Activated naive CD8-positive, alpha-beta T cell (primary cell): ENCODE measurements around the gene HDAC8.

Source experiments
- H3K27ac Mint-ChIP-seq: one replicate; pipeline ENCODE4 v1.8.0; 2021; ENCODE audit warnings: mixed read lengths
- H3K27me3 Mint-ChIP-seq: one replicate; pipeline ENCODE4 v1.8.0; 2021; ENCODE audit warnings: mixed read lengths
- H3K36me3 Mint-ChIP-seq: one replicate; pipeline ENCODE4 v1.8.0; 2021; ENCODE audit warnings: mixed read lengths
- H3K4me1 Mint-ChIP-seq: one replicate; pipeline ENCODE4 v1.8.0; 2021; ENCODE audit warnings: low read depth, mixed read lengths
- H3K4me3 Mint-ChIP-seq: one replicate; pipeline ENCODE4 v1.8.0; 2021; ENCODE audit warnings: mild to moderate bottlenecking, mixed read lengths
- H3K9me3 Mint-ChIP-seq: one replicate; pipeline ENCODE4 v1.8.0; 2021; ENCODE audit warnings: low read depth, mixed read lengths

HDAC8 gene

DNA sequence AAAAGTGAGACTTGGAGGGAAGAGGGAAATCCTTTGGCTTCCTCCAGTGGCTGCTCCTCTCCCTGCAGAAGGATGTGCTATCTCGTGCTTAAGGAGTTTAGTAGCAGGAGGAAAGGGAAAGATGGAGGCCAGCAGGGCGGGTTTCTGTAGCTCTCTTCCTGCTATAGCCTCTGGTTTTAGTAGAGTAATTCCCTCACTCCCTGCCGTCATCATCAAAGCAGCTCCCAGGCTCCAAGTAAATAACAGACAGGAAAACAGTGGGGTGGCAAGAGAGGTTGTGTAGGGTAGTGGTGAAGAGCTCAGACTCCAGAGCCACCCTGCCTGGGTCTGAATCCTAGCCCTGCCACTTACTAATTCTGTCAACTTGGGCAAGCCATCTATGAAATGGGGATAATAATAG, 185.4 kb downstream of the HDAC8 start:
- Mint-ChIP-seq H3K4me1 (no peaks in the 10 kb centered on the region), H3K27me3 (no peaks in the 10 kb centered on the region), H3K36me3 (peaks cover 8% of the 10 kb centered on the region), H3K4me3 (no peak overlapping the region), H3K27ac (no peak overlapping the region), H3K9me3 (no peaks in the 10 kb centered on the region)

DNA sequence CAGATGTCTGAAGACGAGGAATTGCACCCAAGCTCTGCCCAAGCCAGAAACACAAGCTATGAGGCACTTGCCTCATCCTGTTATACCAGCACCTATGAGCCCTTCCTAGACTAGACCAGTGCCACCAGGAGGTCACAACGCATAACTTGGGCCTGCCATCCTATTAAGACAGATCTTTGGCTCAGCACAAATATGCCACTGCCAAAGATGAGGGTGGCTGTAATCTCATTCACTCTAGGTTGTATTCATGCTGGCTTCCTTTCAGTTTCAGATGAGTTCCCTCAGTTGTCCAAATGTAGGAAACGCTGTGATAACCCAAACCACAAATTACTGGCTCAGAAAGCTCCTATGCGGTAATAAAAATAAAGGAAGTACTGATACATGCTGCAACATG, 190.4 kb downstream of the HDAC8 start:
- H3K9me3 Mint-ChIP-seq, result no peaks in the 10 kb centered on the region
- no peak overlapping the region for H3K4me3 Mint-ChIP-seq
- H3K27ac Mint-ChIP-seq, result no peak overlapping the region
- H3K4me1 Mint-ChIP-seq, result no peaks in the 10 kb centered on the region
- H3K36me3 Mint-ChIP-seq, result peaks cover 3% of the 10 kb centered on the region
- no peaks in the 10 kb centered on the region for H3K27me3 Mint-ChIP-seq

DNA sequence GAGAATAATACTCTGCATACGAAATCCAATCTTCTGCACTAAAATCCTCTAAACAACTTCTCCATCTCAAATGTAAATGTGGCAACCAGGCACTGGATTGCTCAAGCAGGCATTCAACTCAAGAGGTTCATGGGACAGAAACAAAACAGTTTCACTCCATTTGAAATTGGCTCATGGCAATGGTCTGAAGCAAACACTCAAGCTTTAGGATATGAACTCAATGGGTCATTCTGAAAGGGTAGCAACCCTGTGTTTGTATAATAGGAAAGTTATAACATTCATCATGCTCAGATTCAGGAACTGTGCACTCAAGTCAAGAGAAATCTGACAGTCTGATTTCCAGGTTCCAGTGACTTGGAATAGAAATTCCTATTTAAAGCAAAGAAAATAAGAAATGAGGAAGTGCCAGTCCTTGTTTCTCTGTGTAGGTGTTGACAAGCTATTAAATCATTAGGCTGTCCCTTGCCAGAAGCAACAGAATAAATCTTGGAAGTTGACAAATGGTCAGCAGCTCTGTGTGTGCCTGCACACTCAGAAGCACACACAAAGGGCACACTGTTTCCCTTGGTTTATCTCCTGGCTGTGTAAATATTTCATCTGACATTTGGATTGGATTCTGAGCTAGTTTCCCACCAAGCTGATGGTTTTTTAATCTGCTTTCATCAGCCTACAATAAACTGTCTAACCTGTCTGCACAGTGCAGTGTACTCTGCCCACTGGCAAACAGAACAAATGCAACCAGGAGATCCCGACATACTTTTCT, 191.0 kb downstream of the HDAC8 start:
- no peaks in the 10 kb centered on the region for H3K9me3 Mint-ChIP-seq
- H3K36me3 Mint-ChIP-seq, result peaks cover 3% of the 10 kb centered on the region
- H3K27ac Mint-ChIP-seq, result no peak overlapping the region
- no peak overlapping the region for H3K4me3 Mint-ChIP-seq
- H3K27me3 Mint-ChIP-seq, result no peaks in the 10 kb centered on the region
- H3K4me1 Mint-ChIP-seq, result no peaks in the 10 kb centered on the region

DNA sequence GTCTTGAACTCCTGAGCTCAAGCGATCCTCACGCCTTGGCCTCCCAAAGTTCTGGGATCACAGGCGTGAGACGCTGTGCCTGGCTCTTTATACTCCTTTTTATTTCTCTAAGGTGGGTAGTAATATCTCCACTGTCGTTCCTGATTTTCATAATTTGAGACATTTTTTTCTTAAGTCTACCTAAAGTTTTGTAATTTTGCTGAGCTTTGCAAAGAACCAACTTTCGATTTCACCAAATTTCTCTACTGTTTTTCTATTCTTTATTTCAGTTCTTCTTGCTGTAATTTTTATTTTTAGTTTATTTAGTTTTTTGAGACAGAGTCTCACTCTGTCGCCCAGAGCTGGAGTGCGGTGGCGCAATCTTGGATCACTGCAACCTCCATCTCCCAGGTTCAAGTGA, 196.5 kb downstream of the HDAC8 start:
- no peak overlapping the region for H3K27ac Mint-ChIP-seq
- no peaks in the 10 kb centered on the region for H3K27me3 Mint-ChIP-seq
- no peaks in the 10 kb centered on the region for H3K9me3 Mint-ChIP-seq
- H3K36me3 Mint-ChIP-seq, result no peaks in the 10 kb centered on the region
- no peaks in the 10 kb centered on the region for H3K4me1 Mint-ChIP-seq
- no peak overlapping the region for H3K4me3 Mint-ChIP-seq

- H3K4me3 Mint-ChIP-seq, result no peak overlapping the region
- peaks cover 2% of the 10 kb centered on the region for H3K36me3 Mint-ChIP-seq
- H3K4me1 Mint-ChIP-seq, result no peaks in the 10 kb centered on the region
- H3K27me3 Mint-ChIP-seq, result no peaks in the 10 kb centered on the region
- no peaks in the 10 kb centered on the region for H3K9me3 Mint-ChIP-seq
- no peak overlapping the region for H3K27ac Mint-ChIP-seq
Observed at GRCh38 chrX:72373136-72373535, 199.5 kb downstream of the HDAC8 start.

GRCh38 chrX:72372735-72373134, 199.9 kb downstream of the HDAC8 start:
- H3K36me3 Mint-ChIP-seq, result peaks cover 2% of the 10 kb centered on the region
- no peaks in the 10 kb centered on the region for H3K4me1 Mint-ChIP-seq
- H3K27ac Mint-ChIP-seq, result no peak overlapping the region
- no peaks in the 10 kb centered on the region for H3K9me3 Mint-ChIP-seq
- H3K4me3 Mint-ChIP-seq, result no peak overlapping the region
- no peaks in the 10 kb centered on the region for H3K27me3 Mint-ChIP-seq

- Mint-ChIP-seq H3K4me3 (no peak overlapping the region), H3K27ac (no peak overlapping the region), H3K9me3 (no peaks in the 10 kb centered on the region), H3K36me3 (peaks cover 2% of the 10 kb centered on the region), H3K27me3 (no peaks in the 10 kb centered on the region), H3K4me1 (no peaks in the 10 kb centered on the region)
Observed at GRCh38 chrX:72371405-72371804, 201.2 kb downstream of the HDAC8 start.

GRCh38 chrX:72368796-72369195, 203.8 kb downstream of the HDAC8 start:
- H3K9me3 Mint-ChIP-seq, result no peaks in the 10 kb centered on the region
- no peak overlapping the region for H3K27ac Mint-ChIP-seq
- H3K4me3 Mint-ChIP-seq, result no peak overlapping the region

DNA sequence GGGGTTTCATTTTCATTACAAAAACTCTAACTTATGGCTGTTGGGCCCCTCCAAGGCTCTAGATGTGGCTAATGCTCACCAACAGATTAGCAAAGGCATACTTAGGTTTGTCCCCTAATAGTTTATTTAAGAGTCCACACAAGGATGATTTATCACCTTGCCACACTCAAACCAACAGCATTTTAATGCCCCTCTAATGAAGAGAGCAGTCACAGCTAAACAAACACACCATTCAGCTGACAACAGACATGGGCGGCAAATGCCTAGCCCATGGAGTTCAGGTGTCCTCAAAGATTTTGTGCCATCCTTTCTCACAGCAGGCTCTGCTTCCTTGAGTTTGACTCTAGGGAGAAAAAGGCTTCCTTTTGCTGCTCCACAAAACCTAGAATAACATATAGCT, 205.1 kb downstream of the HDAC8 start:
- no peaks in the 10 kb centered on the region for H3K27me3 Mint-ChIP-seq
- no peak overlapping the region for H3K27ac Mint-ChIP-seq
- peaks cover 4% of the 10 kb centered on the region for H3K36me3 Mint-ChIP-seq
- H3K4me1 Mint-ChIP-seq, result no peaks in the 10 kb centered on the region
- no peaks in the 10 kb centered on the region for H3K9me3 Mint-ChIP-seq
- no peak overlapping the region for H3K4me3 Mint-ChIP-seq

More at GRCh38 chrX:72368796-72369195, 203.8 kb downstream of the HDAC8 start:
- Mint-ChIP-seq H3K27me3 (no peaks in the 10 kb centered on the region), H3K36me3 (peaks cover 4% of the 10 kb centered on the region), H3K4me1 (no peaks in the 10 kb centered on the region)

- Mint-ChIP-seq H3K4me3 (no peak overlapping the region), H3K9me3 (no peaks in the 10 kb centered on the region), H3K27ac (no peak overlapping the region), H3K27me3 (no peaks in the 10 kb centered on the region), H3K36me3 (peaks cover 4% of the 10 kb centered on the region), H3K4me1 (no peaks in the 10 kb centered on the region)
Observed at GRCh38 chrX:72366701-72367454, 205.8 kb downstream of the HDAC8 start.

DNA sequence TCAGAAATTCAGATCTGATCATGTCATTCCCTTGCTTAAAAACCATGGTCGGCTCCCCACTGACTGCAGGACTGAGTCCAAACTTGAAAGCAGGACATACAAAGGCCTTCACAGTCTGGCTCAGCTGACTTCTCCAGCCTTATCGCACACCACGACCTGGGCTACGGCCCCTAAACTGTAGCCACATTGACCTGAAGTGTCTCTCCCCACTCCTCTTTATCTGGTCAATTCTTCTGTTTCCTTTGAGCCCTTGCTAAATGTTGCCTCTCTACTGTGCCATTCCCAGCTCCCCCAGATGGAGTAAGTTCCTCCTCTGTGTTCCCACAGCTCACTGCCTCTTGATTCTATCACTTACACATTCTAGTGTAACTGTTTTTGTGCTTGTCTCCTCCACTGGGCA, 206.5 kb downstream of the HDAC8 start:
- no peak overlapping the region for H3K4me3 Mint-ChIP-seq
- no peaks in the 10 kb centered on the region for H3K4me1 Mint-ChIP-seq
- H3K27me3 Mint-ChIP-seq, result no peaks in the 10 kb centered on the region
- H3K36me3 Mint-ChIP-seq, result peaks cover 4% of the 10 kb centered on the region
- no peak overlapping the region for H3K27ac Mint-ChIP-seq
- H3K9me3 Mint-ChIP-seq, result no peaks in the 10 kb centered on the region

DNA sequence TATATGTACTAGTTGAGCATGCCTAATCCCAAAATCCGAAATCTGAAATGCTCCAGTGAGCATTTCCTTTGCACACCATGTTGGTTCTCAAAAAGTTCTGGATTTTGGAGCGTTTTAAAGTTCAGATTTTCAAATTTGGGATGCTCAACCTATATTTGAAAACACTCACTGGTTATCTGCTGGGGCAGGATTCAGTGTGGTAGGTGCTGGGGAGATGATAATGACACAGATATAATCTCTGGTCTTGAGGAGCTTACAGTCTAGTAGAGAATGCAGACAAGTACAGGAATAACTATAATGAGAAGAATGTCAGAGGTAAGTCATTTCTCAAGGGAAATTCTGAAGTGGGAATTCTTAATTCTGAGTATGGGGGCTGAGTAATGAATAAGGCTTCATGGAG, 207.5 kb downstream of the HDAC8 start:
- H3K9me3 Mint-ChIP-seq, result no peaks in the 10 kb centered on the region
- H3K4me3 Mint-ChIP-seq, result no peak overlapping the region
- peaks cover 7% of the 10 kb centered on the region for H3K36me3 Mint-ChIP-seq
- no peaks in the 10 kb centered on the region for H3K4me1 Mint-ChIP-seq
- H3K27ac Mint-ChIP-seq, result no peak overlapping the region
- H3K27me3 Mint-ChIP-seq, result no peaks in the 10 kb centered on the region

GRCh38 chrX:72360326-72360725, 212.3 kb downstream of the HDAC8 start:
- H3K9me3 Mint-ChIP-seq, result no peaks in the 10 kb centered on the region
- no peaks in the 10 kb centered on the region for H3K4me1 Mint-ChIP-seq

GRCh38 chrX:72358313-72358712, 214.3 kb downstream of the HDAC8 start:
- Mint-ChIP-seq H3K36me3 (peaks cover 9% of the 10 kb centered on the region), H3K27ac (no peak overlapping the region), H3K27me3 (no peaks in the 10 kb centered on the region), H3K4me3 (no peak overlapping the region), H3K9me3 (no peaks in the 10 kb centered on the region), H3K4me1 (no peaks in the 10 kb centered on the region)

More at GRCh38 chrX:72360326-72360725, 212.3 kb downstream of the HDAC8 start:
- H3K27me3 Mint-ChIP-seq, result no peaks in the 10 kb centered on the region
- no peak overlapping the region for H3K27ac Mint-ChIP-seq
- H3K4me3 Mint-ChIP-seq, result no peak overlapping the region
- peaks cover 9% of the 10 kb centered on the region for H3K36me3 Mint-ChIP-seq

GRCh38 chrX:72352786-72353185, 219.9 kb downstream of the HDAC8 start:
- H3K4me1 Mint-ChIP-seq, result no peaks in the 10 kb centered on the region
- H3K9me3 Mint-ChIP-seq, result no peaks in the 10 kb centered on the region
- peaks cover 12% of the 10 kb centered on the region for H3K36me3 Mint-ChIP-seq
- H3K4me3 Mint-ChIP-seq, result no peak overlapping the region
- H3K27ac Mint-ChIP-seq, result no peak overlapping the region
- H3K27me3 Mint-ChIP-seq, result no peaks in the 10 kb centered on the region
